Effector memory CD4-positive, alpha-beta T cell (primary cell): ENCODE data around the gene KAT5.
"Not testable (repeated sequence)": the region's sequence is repeated elsewhere in the genome, so short reads cannot be mapped to it uniquely, and the experiment has no call there.

ENCODE experiments used
- DNase-seq, 3 donors: peaks; one replicate each; pipeline ENCODE4 v3.0.0-alpha.2; 2020
- H3K27ac ChIP-seq: 2 replicates; pipeline ENCODE4 v1.7.0; 2013; ENCODE audit warnings: mild to moderate bottlenecking, low read length, moderate library complexity; ENCODE audit not compliant: insufficient read depth, poor library complexity, severe bottlenecking
- H3K27me3 ChIP-seq: replicated peaks from 2 replicates; pipeline ENCODE4 v1.7.0; 2013; ENCODE audit warnings: mild to moderate bottlenecking, low read length; ENCODE audit not compliant: insufficient read depth, control insufficient read depth, poor library complexity, severe bottlenecking
- H3K36me3 ChIP-seq: 2 replicates; pipeline ENCODE4 v1.7.0; 2013; ENCODE audit warnings: mild to moderate bottlenecking, low read length, moderate library complexity; ENCODE audit not compliant: control insufficient read depth, insufficient read depth
- H3K4me1 ChIP-seq: 2 replicates; pipeline ENCODE4 v1.7.0; 2013; ENCODE audit warnings: low read length, mild to moderate bottlenecking; ENCODE audit not compliant: control insufficient read depth, insufficient read depth, poor library complexity, severe bottlenecking
- H3K4me3 ChIP-seq: 2 replicates; pipeline ENCODE4 v1.7.0; 2013; ENCODE audit warnings: low read length, low read depth, mild to moderate bottlenecking; ENCODE audit not compliant: insufficient read depth, poor library complexity, severe bottlenecking
- H3K9me3 ChIP-seq: 2 replicates; pipeline ENCODE4 v1.7.0; 2013; ENCODE audit warnings: mild to moderate bottlenecking, low read length, moderate library complexity; ENCODE audit not compliant: control insufficient read depth

Gene KAT5

GRCh38 chr11:65692367-65692766 is 19.7 kb upstream of the KAT5 start:
- Histone ChIP-seq H3K9me3 (no peaks in the 10 kb centered on the region), H3K4me1 (no peaks in the 10 kb centered on the region), H3K36me3 (no peaks in the 10 kb centered on the region), H3K4me3 (no peak overlapping the region), H3K27ac (no peak overlapping the region), H3K27me3 (no peaks in the 10 kb centered on the region)
- no peak for DNase-seq

DNA sequence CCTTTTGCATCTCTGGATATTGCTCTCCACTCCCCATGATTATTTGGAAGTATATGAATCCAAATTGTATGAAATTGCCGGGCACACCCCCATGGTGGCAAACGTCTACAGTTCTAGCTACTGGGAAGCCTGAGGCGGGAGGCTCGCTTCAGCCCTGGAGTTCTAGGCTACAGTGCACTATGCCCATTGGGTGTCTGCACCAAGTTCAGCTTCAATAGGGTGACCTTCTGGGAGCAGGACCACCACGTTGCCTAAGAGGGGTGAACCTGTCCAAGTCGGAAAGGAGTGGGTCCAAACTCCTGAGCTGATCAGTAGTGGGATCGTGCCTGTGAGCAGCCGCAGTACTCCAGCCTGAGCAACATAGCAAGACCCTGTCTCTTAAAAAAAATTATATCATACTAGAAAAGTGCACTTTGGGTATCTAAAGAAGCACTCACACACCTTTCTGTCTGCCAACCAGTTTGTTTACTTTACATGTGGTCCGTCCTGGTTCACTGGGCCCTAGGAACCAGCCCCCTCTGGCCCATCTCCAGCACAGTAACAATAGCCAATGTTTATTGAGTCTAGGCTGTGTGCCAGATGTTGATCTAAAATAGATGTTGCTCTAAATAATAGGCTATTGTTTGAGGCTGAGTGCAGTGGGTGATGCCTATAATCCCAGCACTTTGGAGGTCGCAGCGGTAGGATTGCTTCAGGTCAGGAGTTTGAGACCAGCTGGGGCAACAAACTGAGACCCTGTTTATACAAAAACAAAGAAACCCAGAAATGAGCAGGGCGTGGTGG is 16.4 kb upstream of the KAT5 start:
- H3K27me3 ChIP-seq = no peaks in the 10 kb centered on the region

DNA sequence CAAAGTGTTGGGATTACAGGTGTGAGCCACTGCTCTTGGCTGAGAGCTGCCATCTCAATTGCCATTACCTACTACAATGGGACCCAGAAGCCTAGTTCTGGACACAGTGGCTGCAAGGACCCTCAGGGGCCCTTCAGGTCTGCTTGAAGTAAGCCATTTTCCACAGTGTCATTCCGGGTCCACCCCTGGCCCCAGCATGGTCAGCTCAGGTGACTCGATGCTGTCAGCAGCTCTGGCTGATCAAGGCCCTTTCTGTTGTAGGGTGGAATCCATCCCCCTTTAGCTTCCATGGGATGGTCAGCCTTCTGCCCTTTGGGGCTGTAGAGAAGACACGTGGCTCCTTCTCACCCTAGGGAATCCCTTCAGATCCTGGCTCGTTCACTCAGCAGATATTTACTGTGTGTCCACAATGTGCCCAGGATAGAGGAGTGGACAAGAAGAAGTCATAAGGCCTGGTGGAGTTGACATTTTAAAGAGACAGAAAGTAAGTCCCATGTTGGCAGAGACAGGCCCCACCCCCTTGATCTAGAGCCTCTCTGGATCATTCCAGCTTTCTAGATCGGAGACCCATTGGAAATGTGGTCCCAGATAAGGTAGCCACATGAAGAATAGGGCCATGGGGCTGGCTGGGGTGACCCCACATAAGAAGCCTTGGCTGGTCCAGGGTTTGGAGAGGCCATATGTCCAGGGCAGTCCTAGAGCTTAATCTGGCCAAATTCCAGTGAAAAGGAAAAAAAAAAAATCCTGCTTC is 15.1 kb upstream of the KAT5 start:
- H3K27me3 ChIP-seq = no peaks in the 10 kb centered on the region
- no peak overlapping the region for H3K4me3 ChIP-seq
- no peak overlapping the region for H3K27ac ChIP-seq
- no peaks in the 10 kb centered on the region for H3K4me1 ChIP-seq
- H3K36me3 ChIP-seq = no peaks in the 10 kb centered on the region
- H3K9me3 ChIP-seq = no peaks in the 10 kb centered on the region
- no peak for DNase-seq

More for the DNA sequence above, 16.4 kb upstream of the KAT5 start:
- H3K27ac ChIP-seq = no peak overlapping the region
- no peak for DNase-seq
- no peaks in the 10 kb centered on the region for H3K36me3 ChIP-seq
- H3K4me3 ChIP-seq = no peak overlapping the region
- no peaks in the 10 kb centered on the region for H3K4me1 ChIP-seq
- no peaks in the 10 kb centered on the region for H3K9me3 ChIP-seq

GRCh38 chr11:65698205-65698604 is 13.8 kb upstream of the KAT5 start:
- no peak for DNase-seq
- Histone ChIP-seq H3K4me3 (no peak overlapping the region), H3K27ac (no peak overlapping the region), H3K36me3 (no peaks in the 10 kb centered on the region), H3K27me3 (no peaks in the 10 kb centered on the region), H3K4me1 (no peaks in the 10 kb centered on the region), H3K9me3 (no peaks in the 10 kb centered on the region)

GRCh38 chr11:65699306-65699705 is 12.7 kb upstream of the KAT5 start:
- Histone ChIP-seq H3K36me3 (no peaks in the 10 kb centered on the region), H3K27me3 (no peaks in the 10 kb centered on the region), H3K9me3 (no peaks in the 10 kb centered on the region), H3K27ac (no peak overlapping the region), H3K4me3 (no peak overlapping the region), H3K4me1 (no peaks in the 10 kb centered on the region)
- DNase-seq = no peak

DNA sequence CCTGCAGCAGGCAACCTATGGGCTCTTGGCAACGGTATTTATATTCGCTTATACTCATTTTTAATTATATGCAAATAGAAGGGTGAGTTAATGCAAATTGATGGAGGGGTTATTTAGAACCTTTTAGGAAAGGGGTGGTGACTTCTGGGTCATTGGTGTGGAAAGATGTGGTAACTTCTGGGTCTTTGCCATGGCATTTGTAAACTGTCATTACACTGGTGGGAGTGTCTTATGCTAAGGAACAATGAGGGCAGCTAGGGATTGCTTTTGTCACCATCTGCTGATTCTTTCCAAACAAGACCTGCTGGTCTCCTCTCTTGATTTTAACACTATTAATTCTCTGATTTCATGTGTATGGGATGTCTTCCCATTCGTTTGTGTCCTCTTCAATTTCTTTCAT is 11.7 kb upstream of the KAT5 start:
- Histone ChIP-seq H3K4me1 (no peaks in the 10 kb centered on the region), H3K36me3 (no peaks in the 10 kb centered on the region), H3K27me3 (no peaks in the 10 kb centered on the region), H3K4me3 (no peak overlapping the region), H3K27ac (no peak overlapping the region), H3K9me3 (no peaks in the 10 kb centered on the region)
- no peak for DNase-seq

DNA sequence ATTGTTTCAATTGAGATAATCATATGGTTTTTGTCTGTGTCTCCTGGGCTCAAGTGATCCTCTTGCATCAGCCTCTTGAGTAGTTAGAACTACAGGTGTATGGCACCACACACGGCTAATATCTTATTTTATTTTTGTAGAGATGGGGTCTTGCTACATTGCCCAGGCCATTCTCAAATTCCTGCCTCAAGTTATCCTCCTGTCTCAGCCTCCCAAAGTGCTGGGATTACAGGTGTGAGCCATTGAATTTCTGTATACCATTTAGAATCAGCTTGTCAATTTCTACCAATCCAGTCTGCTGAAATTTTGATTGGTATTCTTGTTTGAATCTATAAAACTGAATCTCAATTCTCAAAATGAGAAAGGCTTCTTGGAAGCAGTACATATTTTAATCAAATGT is 10.4 kb upstream of the KAT5 start:
- DNase-seq = no peak
- Histone ChIP-seq H3K4me1 (no peaks in the 10 kb centered on the region), H3K27ac (no peak overlapping the region), H3K36me3 (no peaks in the 10 kb centered on the region), H3K9me3 (no peaks in the 10 kb centered on the region), H3K27me3 (no peaks in the 10 kb centered on the region), H3K4me3 (no peak overlapping the region)

GRCh38 chr11:65703846-65704245 is 8.2 kb upstream of the KAT5 start:
- H3K9me3 ChIP-seq = no peaks in the 10 kb centered on the region

GRCh38 chr11:65706303-65706763 is 5.7 kb upstream of the KAT5 start:
- H3K27ac ChIP-seq = not testable (repeated sequence)

More at GRCh38 chr11:65703846-65704245, 8.2 kb upstream of the KAT5 start:
- Histone ChIP-seq H3K36me3 (no peaks in the 10 kb centered on the region), H3K27me3 (no peaks in the 10 kb centered on the region), H3K4me3 (no peak overlapping the region), H3K27ac (no peak overlapping the region), H3K4me1 (no peaks in the 10 kb centered on the region)
- DNase-seq = no peak

GRCh38 chr11:65707002-65707401 is 5.0 kb upstream of the KAT5 start:
- not testable (repeated sequence) for H3K9me3 ChIP-seq, H3K4me1 ChIP-seq, DNase-seq

More at GRCh38 chr11:65706303-65706763, 5.7 kb upstream of the KAT5 start:
- H3K27me3 ChIP-seq, H3K4me1 ChIP-seq, H3K4me3 ChIP-seq, H3K9me3 ChIP-seq, H3K36me3 ChIP-seq: not testable (repeated sequence)
- DNase-seq = peak; percentile 58 to 64 (median 60)

More at GRCh38 chr11:65707002-65707401, 5.0 kb upstream of the KAT5 start:
- H3K4me3 ChIP-seq, H3K27me3 ChIP-seq, H3K27ac ChIP-seq, H3K36me3 ChIP-seq: not testable (repeated sequence)
